GM12878 (cell line): ENCODE measurements around the gene ANK2. TPM values are rescaled to one million over a fixed set of nuclear protein-coding genes. Genes with fewer than 3 reads are reported as not detected.

ENCODE experiments used
- ATAC-seq: fragments of 200-7000 bp; cut with Tn5 transposase; 3 replicates; pipeline ENCODE4 v1.9.1; 2020; ENCODE audit warnings: mild to moderate bottlenecking, moderate library complexity
- BruUV-seq: library from RNA; stranded (reverse); fragments of 400-500 nt; replicated peaks from 2 replicates; lab custom pipeline; 2021; lab: Mats Ljungman, UMichigan
- CTCF ChIA-PET: fragments of 300-600 bp; sonication (Branson Sonifier 250); formaldehyde crosslinking; extraction: SDS; loops from one replicate; lab custom pipeline; 2021; ENCODE audit warnings: inconsistent platforms; lab: Yijun Ruan, JAX
- POLR2A ChIA-PET: fragments of 350-600 bp; formaldehyde crosslinking; extraction: SDS; loops from one replicate; lab custom pipeline; 2021; ENCODE audit warnings: inconsistent platforms; lab: Charles Lee
- RAD21 ChIA-PET: fragments of 300-600 bp; sonication (Branson Sonifier 250); formaldehyde crosslinking; loops from one replicate; lab custom pipeline; 2023; ENCODE audit warnings: antibody characterized with exemption; ENCODE audit not compliant: unreplicated experiment; lab: Charles Lee
- SMC1A ChIA-PET: fragments of 300-600 bp; sonication (Branson Sonifier 250); formaldehyde crosslinking; loops from one replicate; lab custom pipeline; 2023; ENCODE audit not compliant: unreplicated experiment, uncharacterized antibody; lab: Charles Lee
- DNase-seq: peaks from one replicate; pipeline ENCODE4 v3.0.0-alpha.2; 2011; ENCODE audit warnings: low read depth, low spot score
- FAIRE-seq: peaks from 3 replicates; lab custom pipeline; 2011; peaks lifted over from hg19 to GRCh38; lab: Jason Lieb, UNC
- H2AFZ ChIP-seq: 2 replicates; pipeline ENCODE4 v1.6.0; 2011; ENCODE audit warnings: low read depth, low read length, control low read depth; ENCODE audit not compliant: control insufficient read depth
- H3K27ac ChIP-seq: 2 replicates; pipeline ENCODE4 v1.5.1; 2011; ENCODE audit warnings: control low read depth; ENCODE audit not compliant: control insufficient read depth, insufficient read depth
- H3K27me3 ChIP-seq, 2 experiments: replicated peaks in 1 of 2; 2 replicates each; pipeline versions ENCODE4 v1.6.0 to v1.6.1; 2011; ENCODE audit warnings: low read length in 1 of 2; ENCODE audit not compliant: control insufficient read depth in 2 of 2, insufficient read depth in 2 of 2
- H3K36me3 ChIP-seq, 2 experiments: 2 replicates each; pipeline ENCODE4 v1.5.1; 2011; ENCODE audit warnings: low read length in 1 of 2; ENCODE audit not compliant: control insufficient read depth in 2 of 2, insufficient read depth in 2 of 2
- H3K4me1 ChIP-seq: 2 replicates; pipeline ENCODE4 v1.6.1; 2011; ENCODE audit warnings: mild to moderate bottlenecking, low read length, moderate library complexity, mixed read lengths; ENCODE audit not compliant: control insufficient read depth, insufficient read depth
- H3K4me2 ChIP-seq: 2 replicates; pipeline ENCODE4 v1.6.0; 2011; ENCODE audit warnings: control low read depth; ENCODE audit not compliant: control insufficient read depth, insufficient read depth
- H3K4me3 ChIP-seq: fragments of 200-600 bp; sonication (generic); 2 replicates; pipeline ENCODE4 v1.5.1; 2016
- H3K79me2 ChIP-seq: 2 replicates; pipeline ENCODE4 v1.6.0; 2011; ENCODE audit warnings: low read length; ENCODE audit not compliant: control insufficient read depth, insufficient read depth
- H3K9ac ChIP-seq: 2 replicates; pipeline ENCODE4 v1.8.0; 2011; ENCODE audit warnings: low read length, control low read depth, mixed read lengths; ENCODE audit not compliant: control insufficient read depth, insufficient read depth
- H3K9me3 ChIP-seq: replicated peaks from 3 replicates; pipeline ENCODE4 v1.5.1; 2011; ENCODE audit warnings: mild to moderate bottlenecking, low read length; ENCODE audit not compliant: control insufficient read depth, insufficient read depth
- H4K20me1 ChIP-seq: 2 replicates; pipeline ENCODE4 v1.6.0; 2011; ENCODE audit not compliant: control insufficient read depth, insufficient read depth
- CUX1 ChIP-seq: IDR thresholded peaks from 2 replicates; pipeline ENCODE4 v1.6.1; 2012; ENCODE audit warnings: improper control_type of control experiment, low read depth, low read length; ENCODE audit not compliant: insufficient replicate concordance
- HCFC1 ChIP-seq: fragments of 150-350 bp; IDR thresholded peaks from 2 replicates; pipeline ENCODE4 v1.6.1; 2014; ENCODE audit warnings: low read length
- WGBS: methylation state at CpG from one replicate; pipeline ENCODE4 v1.1.6; 2016; ENCODE audit warnings: low lambda C conversion rate; ENCODE audit not compliant: insufficient replicate concordance, insufficient coverage; ENCODE audit errors: missing lambda C conversion rate; 5-methylcytosine and 5-hydroxymethylcytosine counted together
- in situ Hi-C: fragments of 300-500 bp; cut with MboI; formaldehyde crosslinking; loops from 9 replicates; pipeline ENCODE4 v1.14.3; 2018; ENCODE audit warnings: mixed read lengths
- intact Hi-C: fragments of 100-400 bp; cut with micrococcal nuclease; formaldehyde crosslinking; loops from one replicate; pipeline ENCODE4 v1.14.2; 2022; ENCODE audit not compliant: unreplicated experiment
- polyA plus RNA-seq, 11 experiments: library from polyadenylated mRNA; depleted of rRNA in 4 of 11; unstranded in 6 of 11; stranded (reverse) in 5 of 11; fragments of >200 nt; fragmentation: Nextera tagmentation in 4 of 11; fragmentation: Illumina TruSeq in 1 of 11; extraction: Ambion mirVana in 4 of 11; extraction: Trizol in 1 of 11; gene quantifications; 1 replicate in 1 of 11; 2 replicates in 10 of 11; pipeline versions ENCODE4 v1.2.1 to v1.2.3, GENCODE V29; 2011 to 2016; ENCODE audit warnings: inconsistent platforms in 2 of 11, missing spikeins in 2 of 11, low read depth in 1 of 11
- total RNA-seq, 4 experiments: library from RNA; depleted of rRNA in 3 of 4; stranded (reverse); fragments of >200 nt in 3 of 4; fragmentation: Illumina TruSeq in 1 of 4; extraction: Trizol in 1 of 4; gene quantifications; 2 replicates each; pipeline versions ENCODE4 v1.2.1 to v1.2.3, GENCODE V29; 2013 to 2021

Gene ANK2
- total and polyA plus RNA-seq, 10 of the 15 experiments (the other 5 are each of a cell fraction or from before 2014, with no cell fraction given), result 1.6 to 13.0 (median 4.1) TPM

GRCh38 chr4:113088050-113088449 lies 38.6 kb downstream of the ANK2 start:
- Histone ChIP-seq H4K20me1 (no peaks in the 10 kb centered on the region), H3K27me3 (no peaks in the 10 kb centered on the region), H3K4me1 (no peaks in the 10 kb centered on the region), H3K9me3 (no peaks in the 10 kb centered on the region), H3K9ac (no peak overlapping the region), H3K4me3 (no peak overlapping the region), H3K79me2 (no peaks in the 10 kb centered on the region), H2AFZ (no peak overlapping the region), H3K27ac (no peak overlapping the region), H3K36me3 (no peaks in the 10 kb centered on the region), H3K4me2 (no peak overlapping the region)
- FAIRE-seq (no peak), DNase-seq (no peak), ATAC-seq (no peak)
- in situ Hi-C loops (no loop called here), intact Hi-C loops (no loop called here)
- no TSS peak for BruUV-seq
- 100% methylated on average over 1 of the region's 1 CpG for WGBS
- ChIA-PET POLR2A (no interaction called here), SMC1A (no interaction called here), RAD21 (no interaction called here), CTCF (no interaction called here)
- no peak for TF ChIP-seq CUX1
- no peak for TF ChIP-seq HCFC1
